ENCODE data around the gene SUSD5. TPM values are rescaled to one million over a fixed set of nuclear protein-coding genes. Genes with fewer than 3 reads are reported as not detected.

Gene SUSD5
- total RNA-seq, 4 donors from 2014 or later = 0.33 to 2.0 (median 0.45) TPM

DNA sequence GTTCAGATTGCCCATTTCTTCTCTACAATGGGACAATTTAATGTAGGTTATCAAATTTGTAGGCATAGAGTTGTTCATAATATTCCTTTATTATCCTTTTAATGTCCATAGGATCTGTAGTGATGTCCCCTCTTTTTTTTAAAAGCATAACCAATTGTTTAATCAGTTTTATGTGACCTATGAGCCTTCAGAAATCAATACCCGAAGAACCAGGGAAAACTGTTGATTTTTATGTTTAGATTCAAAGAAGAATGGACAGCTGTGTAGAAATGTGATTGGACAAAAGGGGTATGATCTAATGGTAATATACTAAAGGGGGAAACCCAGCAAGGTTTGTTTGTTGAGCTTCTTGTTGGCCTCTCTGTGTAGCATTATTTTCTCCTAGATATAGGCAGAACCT, 39.5 kb downstream of the SUSD5 start:
- TF ChIP-seq, protein P1, sequence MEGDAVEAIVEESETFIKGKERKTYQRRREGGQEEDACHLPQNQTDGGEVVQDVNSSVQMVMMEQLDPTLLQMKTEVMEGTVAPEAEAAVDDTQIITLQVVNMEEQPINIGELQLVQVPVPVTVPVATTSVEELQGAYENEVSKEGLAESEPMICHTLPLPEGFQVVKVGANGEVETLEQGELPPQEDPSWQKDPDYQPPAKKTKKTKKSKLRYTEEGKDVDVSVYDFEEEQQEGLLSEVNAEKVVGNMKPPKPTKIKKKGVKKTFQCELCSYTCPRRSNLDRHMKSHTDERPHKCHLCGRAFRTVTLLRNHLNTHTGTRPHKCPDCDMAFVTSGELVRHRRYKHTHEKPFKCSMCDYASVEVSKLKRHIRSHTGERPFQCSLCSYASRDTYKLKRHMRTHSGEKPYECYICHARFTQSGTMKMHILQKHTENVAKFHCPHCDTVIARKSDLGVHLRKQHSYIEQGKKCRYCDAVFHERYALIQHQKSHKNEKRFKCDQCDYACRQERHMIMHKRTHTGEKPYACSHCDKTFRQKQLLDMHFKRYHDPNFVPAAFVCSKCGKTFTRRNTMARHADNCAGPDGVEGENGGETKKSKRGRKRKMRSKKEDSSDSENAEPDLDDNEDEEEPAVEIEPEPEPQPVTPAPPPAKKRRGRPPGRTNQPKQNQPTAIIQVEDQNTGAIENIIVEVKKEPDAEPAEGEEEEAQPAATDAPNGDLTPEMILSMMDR (IDR thresholded peaks at IDR 0.05; ENCODE audit: low read depth) = no peak

DNA sequence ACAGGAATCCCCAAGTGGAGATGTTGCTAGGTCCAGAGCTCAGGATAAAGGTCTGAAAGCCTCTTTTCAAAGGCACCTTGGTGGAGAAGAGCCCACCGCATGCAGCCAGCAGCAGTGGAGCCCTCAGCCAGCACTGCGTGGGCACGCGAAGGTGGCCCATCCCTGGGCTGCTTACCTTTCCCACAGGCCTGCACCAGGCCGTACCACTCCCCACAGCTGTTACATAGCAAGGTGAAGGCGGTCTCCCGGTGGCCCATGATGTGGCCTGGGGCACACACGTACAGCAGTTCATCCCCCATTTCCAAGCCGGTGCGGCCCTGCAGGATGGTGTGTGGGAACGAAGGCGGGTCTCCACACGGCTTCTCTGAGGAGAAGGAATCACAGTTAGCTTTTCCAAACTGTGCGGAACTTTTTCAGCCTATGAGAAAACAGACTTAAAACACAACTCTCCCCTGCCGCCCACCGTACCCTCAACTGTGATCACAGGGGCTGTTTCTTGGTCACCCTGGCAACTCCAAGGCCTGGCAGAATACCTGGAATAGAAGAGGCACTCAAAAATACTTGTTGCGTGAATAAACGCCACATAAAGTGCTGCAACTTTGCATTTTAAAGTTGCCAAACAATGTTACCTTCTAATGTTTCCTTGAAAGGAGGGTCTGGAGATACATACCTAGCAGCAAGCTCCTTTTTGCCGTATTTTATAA, 43.7 kb downstream of the SUSD5 start:
- TF ChIP-seq, protein P1 (IDR thresholded peaks at IDR 0.05; ENCODE audit: low read depth) = no peak

DNA sequence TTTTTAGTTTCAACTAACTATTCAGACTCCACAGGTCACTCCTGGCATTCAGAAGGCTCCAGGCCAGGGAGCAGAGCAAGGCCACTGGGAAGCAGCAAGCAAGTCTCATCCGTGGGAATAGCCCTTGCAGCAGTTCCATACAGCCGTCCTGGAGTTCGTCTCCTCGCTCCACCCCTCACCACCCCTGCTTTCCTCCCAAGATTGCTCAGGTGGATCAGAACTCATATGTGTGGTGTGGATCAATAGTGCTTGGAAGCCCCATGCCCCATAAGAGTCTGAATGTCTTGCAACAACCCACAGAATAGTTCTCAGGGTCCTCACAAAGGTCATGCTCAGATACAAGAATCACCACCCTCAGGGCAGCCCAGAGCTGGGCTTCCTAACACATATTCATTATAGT, 44.5 kb downstream of the SUSD5 start:
- TF ChIP-seq, protein P1 (IDR thresholded peaks at IDR 0.05; ENCODE audit: low read depth) = no peak

DNA sequence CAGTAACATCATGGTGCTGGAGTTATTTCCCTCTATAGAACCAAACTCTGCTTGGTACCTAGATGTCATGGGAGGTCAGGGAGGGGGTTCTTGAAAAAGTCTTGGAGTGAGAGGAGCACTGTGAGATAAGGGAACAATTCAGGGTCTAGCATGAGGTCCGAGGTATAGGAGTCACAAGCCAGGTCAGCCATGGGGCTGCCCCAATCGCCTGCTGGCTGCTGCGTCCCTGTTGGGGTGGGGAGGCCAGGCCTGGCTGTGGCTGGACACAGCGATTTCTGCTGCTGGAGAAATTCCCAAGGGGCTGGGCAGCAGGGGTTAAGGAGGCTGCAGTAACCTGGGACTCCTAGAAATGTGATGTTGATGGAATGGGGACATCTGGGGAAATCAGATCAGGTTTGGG, 44.9 kb downstream of the SUSD5 start:
- TF ChIP-seq, protein P1 (IDR thresholded peaks at IDR 0.05; ENCODE audit: low read depth) = no peak

DNA sequence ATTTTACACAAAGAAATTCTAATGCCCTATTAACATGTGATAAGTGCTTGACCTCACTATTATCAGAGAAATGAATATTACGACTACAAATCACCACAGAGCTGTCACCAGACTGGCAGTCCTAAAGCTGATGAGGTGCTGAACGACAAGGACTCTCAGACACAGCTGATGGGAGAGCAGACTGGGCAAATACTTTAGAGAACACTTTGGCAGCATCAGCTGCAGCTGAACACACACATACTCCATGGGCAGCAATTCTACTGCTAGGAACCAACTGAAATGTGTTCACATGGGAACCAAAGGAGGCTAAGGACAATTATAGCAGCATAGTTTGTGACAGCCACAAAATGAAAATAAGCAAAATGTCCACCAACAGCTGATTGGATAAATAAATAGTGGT, 45.5 kb downstream of the SUSD5 start:
- TF ChIP-seq, protein P1 (IDR thresholded peaks at IDR 0.05; ENCODE audit: low read depth) = no peak

DNA sequence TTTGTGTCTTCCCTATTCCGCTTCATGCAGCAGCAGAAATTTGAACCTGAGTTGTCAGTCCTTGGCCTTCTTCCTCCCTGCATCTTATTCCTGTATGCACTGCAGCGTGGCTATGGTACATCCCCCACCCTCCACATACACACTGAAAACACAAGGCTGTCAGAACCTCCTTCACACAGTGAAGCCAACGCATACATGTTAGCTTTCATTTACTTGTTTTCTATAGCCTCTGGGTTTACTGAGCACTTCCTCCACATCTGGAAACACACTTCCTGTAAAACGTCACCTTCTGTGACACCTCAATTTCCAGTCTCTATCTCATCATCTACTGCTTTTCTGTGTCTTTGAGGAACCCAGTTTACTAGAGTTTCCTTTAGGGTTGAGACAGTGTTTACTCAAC, 47.0 kb downstream of the SUSD5 start:
- TF ChIP-seq, protein P1 (IDR thresholded peaks at IDR 0.05; ENCODE audit: low read depth) = no peak

DNA sequence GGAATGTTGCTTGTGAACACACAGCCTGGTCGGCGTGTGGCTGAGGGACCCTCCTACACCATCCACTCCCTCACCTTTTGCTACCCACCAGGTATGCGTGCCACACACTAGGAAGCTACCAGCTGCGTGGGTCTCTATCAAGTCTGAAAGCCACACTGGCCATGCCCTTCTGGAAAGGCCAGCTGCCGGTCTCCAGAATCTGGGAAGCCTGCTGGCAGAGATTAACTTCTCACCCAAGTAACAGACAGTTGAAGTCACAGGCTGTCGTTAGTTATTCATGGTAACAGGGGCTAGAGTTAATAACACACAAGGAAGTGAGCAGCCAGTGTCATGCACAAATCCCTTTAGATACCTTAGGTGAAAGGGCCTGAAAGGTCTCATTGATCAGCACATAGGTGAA, 48.1 kb downstream of the SUSD5 start:
- TF ChIP-seq, protein P1 (IDR thresholded peaks at IDR 0.05; ENCODE audit: low read depth) = no peak

Measured in subcutaneous adipose tissue (tissue), 4 donors.